Measurements from ENCODE around the gene TES. TPM values are rescaled to one million over a fixed set of nuclear protein-coding genes. Genes with fewer than 3 reads are reported as not detected.

Gene TES
- total and polyA plus RNA-seq, 12 donors = 9.4 to 38.5 (median 16.9) TPM

DNA sequence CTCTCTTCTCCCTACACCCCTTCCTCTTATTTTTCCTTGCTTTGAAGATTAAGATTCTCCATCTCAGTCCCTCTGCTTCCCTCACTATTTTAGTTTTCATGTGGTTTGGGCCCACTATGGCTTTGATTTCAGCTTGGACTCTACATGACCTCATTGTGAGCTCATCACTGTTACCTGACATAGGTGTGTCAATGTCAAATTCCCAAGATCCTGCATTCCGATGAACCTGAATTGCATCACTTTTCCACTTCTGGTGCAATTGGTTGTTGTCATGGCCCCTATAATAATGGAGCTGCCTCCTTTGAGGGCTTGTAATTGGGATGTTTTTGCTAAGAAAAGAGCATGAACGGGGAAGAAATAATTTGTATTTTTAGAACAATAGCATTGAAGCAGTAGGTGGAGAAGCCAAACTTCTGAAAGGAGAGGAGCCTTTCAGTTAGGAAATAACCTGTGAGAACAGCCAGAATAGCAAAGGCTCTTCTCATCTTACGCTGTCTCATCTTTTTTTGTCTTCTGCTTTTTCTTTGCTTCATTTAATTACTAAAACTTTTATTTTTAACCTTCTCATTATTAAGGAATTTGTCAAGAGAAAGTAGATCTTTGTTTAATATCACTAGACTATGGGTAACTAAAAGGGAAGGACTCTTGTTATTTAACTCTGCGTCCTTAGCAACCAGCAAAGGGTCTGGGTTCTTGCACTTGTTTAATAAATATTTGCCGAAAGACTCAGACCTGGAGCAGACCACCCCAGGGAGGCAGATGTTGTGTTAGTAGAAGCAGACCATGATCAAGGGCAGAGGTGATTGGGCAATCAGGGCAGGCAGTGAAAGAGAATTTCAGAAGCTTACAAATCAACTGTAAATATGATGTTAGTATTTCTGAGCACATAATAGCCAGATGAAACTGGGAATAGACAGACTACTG lies 95.4 kb downstream of the TES start:
- Histone ChIP-seq H3K4me3 (no peak overlapping the region), H3K27me3 (no peaks in the 10 kb centered on the region), H3K27ac (no peak overlapping the region), H3K4me1 (no peaks in the 10 kb centered on the region), H3K36me3 (no peaks in the 10 kb centered on the region), H3K9me3 (no peaks in the 10 kb centered on the region)
- intact Hi-C loops (cut with DNase I) = no loop called here
- 78 to 93% methylated on average over 5 of the region's 5 CpGs for WGBS, 2 donors
- TF ChIP-seq, protein P1, sequence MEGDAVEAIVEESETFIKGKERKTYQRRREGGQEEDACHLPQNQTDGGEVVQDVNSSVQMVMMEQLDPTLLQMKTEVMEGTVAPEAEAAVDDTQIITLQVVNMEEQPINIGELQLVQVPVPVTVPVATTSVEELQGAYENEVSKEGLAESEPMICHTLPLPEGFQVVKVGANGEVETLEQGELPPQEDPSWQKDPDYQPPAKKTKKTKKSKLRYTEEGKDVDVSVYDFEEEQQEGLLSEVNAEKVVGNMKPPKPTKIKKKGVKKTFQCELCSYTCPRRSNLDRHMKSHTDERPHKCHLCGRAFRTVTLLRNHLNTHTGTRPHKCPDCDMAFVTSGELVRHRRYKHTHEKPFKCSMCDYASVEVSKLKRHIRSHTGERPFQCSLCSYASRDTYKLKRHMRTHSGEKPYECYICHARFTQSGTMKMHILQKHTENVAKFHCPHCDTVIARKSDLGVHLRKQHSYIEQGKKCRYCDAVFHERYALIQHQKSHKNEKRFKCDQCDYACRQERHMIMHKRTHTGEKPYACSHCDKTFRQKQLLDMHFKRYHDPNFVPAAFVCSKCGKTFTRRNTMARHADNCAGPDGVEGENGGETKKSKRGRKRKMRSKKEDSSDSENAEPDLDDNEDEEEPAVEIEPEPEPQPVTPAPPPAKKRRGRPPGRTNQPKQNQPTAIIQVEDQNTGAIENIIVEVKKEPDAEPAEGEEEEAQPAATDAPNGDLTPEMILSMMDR (IDR thresholded peaks at IDR 0.05) = no peak
- ATAC-seq (no peak), DNase-seq (no peak)

DNA sequence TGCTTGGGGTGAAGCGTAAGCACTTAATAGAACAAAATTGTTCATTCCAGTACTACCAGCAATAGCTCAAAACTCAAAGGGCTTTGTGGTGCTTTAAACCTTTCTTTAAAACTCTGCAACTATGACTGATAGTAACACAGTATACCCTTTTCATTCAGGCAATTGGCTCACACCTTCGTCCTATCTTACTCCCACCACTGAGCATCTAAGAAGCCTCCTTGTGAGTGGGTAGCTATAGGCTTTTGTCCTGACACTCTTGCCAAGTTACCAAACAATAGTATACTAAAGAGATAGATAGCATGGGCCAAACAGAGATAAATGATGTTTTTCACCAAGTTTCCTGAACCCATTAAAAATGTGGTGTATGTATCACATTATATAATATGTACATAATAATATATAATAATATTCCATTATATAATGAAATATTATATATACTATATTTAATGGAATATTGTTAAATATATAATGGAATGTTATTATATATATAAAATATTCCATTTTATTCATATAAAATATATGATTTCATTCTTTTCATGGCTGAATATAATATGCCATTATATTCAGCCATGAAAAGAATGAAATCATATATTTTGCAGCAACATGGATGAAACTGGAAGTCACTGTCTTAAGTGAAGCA lies 96.2 kb downstream of the TES start:
- Histone ChIP-seq H3K9me3 (no peaks in the 10 kb centered on the region), H3K36me3 (no peaks in the 10 kb centered on the region), H3K27ac (no peak overlapping the region), H3K4me1 (no peaks in the 10 kb centered on the region), H3K4me3 (no peak overlapping the region), H3K27me3 (no peaks in the 10 kb centered on the region)
- ATAC-seq (no peak), DNase-seq (no peak)
- TF ChIP-seq, protein P1 (IDR thresholded peaks at IDR 0.05) = no peak
- intact Hi-C loops (cut with DNase I) = no loop called here
- WGBS, 2 donors = 68 to 93% methylated on average over 2 of the region's 2 CpGs

DNA sequence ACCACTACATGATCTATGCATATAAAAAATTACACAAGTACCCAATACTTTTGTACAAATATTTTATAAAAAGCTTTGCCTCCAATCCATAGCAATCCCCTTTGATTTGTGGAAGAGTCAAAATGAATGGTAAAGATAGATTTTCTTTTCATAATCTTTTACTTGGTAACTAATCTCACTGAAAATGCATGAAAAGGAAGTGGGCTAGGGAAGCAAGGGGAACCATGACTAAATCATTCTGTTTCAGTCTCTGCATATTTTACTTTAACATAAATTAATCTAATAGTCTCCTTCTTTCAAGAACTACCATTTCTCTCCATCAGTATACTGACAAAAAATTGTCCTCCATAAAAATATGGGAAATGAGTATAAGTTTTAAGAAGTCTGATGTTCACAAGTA lies 96.9 kb downstream of the TES start:
- intact Hi-C loops (cut with DNase I) = no loop called here
- TF ChIP-seq, protein P1 (IDR thresholded peaks at IDR 0.05) = no peak
- Histone ChIP-seq H3K36me3 (no peaks in the 10 kb centered on the region), H3K4me3 (no peak overlapping the region), H3K4me1 (no peaks in the 10 kb centered on the region), H3K27ac (no peak overlapping the region), H3K27me3 (no peaks in the 10 kb centered on the region), H3K9me3 (no peaks in the 10 kb centered on the region)
- ATAC-seq (no peak), DNase-seq (no peak)

Other genes with a start within 250 kb of the TES start
- gene TFEC, start 179.8 kb upstream of the TES start, total RNA-seq = 10 to 100 TPM in 1 of 10 donors, 1 to 10 TPM in 2, under 1 TPM in 7; 0.37 to 12.4 (median 0.70) TPM
- gene TFEC, start 179.8 kb upstream of the TES start, polyA plus RNA-seq = 1 to 10 TPM in 1 of 2 donors, under 1 TPM in 1; 0.28 to 2.3 TPM